Ascending aorta (tissue), 2 donors: ENCODE measurements around the gene BMP2. TPM values are rescaled to one million over a fixed set of nuclear protein-coding genes. Genes with fewer than 3 reads are reported as not detected.

Experiments
- DNase-seq, 2 donors: peaks; one replicate each; pipeline ENCODE4 v3.0.0-alpha.2; 2019; ENCODE audit warnings: low spot score in 2 of 2
- H3K27ac ChIP-seq, 2 donors: fragments of 200-600 bp; sonication (generic); one replicate each; pipeline ENCODE4 v1.5.1; 2016 to 2017; ENCODE audit warnings: mild to moderate bottlenecking in 1 of 2
- H3K27me3 ChIP-seq: fragments of 200-600 bp; sonication (generic); one replicate; pipeline ENCODE4 v1.5.1; 2017
- H3K36me3 ChIP-seq, 2 donors: fragments of 200-600 bp; sonication (generic); one replicate each; pipeline ENCODE4 v1.5.1; 2016
- H3K4me1 ChIP-seq, 2 donors: fragments of 200-600 bp; sonication (generic); one replicate each; pipeline ENCODE4 v1.5.1; 2016 to 2017; ENCODE audit warnings: mild to moderate bottlenecking in 1 of 2
- H3K4me3 ChIP-seq, 2 donors: fragments of 200-600 bp; sonication (generic); one replicate each; pipeline ENCODE4 v1.5.1; 2016 to 2017; ENCODE audit warnings: mild to moderate bottlenecking in 1 of 2
- H3K9me3 ChIP-seq, 2 donors: fragments of 200-600 bp; sonication (generic); one replicate each; pipeline ENCODE4 v1.5.1; 2016
- intact Hi-C: fragments of 100-400 bp; cut with DNase I; formaldehyde crosslinking; loops from one replicate; pipeline ENCODE4 v1.15.1; 2023
- total RNA-seq: library from RNA; depleted of rRNA; stranded (reverse); fragments of >200 nt; gene quantifications from one replicate; pipeline ENCODE4 v1.1.0, GENCODE V29; 2016
- TF ChIP-seq, protein P1 (sequence below), 3 experiments: fragments of 200-600 bp in 2 of 3; fragments of 450-650 bp in 1 of 3; sonication (generic) in 2 of 3; IDR thresholded peaks; one replicate each; pipeline ENCODE4 v1.5.1; 2016 to 2019; ENCODE audit warnings: antibody characterized with exemption in 3 of 3, mild to moderate bottlenecking in 1 of 3, moderate library complexity in 1 of 3

Gene BMP2
- total RNA-seq, 1 donor from 2014 or later = 31.1 TPM

DNA sequence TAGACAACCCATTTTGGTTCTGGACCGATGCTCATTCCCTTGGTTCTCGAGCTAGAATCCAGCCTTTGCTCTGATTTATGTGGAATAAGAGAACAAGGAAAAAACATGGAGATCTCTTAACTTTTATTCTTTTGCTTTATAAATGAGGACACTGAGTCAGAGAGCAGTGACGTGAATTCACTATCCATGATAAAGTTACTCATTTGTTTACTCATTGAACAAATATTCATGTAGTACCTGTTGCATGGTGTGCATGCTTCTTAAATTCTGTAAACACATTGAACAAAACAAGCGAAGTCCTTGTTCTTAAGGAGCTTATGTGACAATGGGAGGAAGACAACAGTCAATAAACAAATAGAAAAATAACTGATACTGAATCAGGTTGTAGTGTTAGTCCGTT, 56.9 kb downstream of the BMP2 start:
- no peak overlapping the region for H3K27ac ChIP-seq
- TF ChIP-seq, protein P1, sequence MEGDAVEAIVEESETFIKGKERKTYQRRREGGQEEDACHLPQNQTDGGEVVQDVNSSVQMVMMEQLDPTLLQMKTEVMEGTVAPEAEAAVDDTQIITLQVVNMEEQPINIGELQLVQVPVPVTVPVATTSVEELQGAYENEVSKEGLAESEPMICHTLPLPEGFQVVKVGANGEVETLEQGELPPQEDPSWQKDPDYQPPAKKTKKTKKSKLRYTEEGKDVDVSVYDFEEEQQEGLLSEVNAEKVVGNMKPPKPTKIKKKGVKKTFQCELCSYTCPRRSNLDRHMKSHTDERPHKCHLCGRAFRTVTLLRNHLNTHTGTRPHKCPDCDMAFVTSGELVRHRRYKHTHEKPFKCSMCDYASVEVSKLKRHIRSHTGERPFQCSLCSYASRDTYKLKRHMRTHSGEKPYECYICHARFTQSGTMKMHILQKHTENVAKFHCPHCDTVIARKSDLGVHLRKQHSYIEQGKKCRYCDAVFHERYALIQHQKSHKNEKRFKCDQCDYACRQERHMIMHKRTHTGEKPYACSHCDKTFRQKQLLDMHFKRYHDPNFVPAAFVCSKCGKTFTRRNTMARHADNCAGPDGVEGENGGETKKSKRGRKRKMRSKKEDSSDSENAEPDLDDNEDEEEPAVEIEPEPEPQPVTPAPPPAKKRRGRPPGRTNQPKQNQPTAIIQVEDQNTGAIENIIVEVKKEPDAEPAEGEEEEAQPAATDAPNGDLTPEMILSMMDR (IDR thresholded peaks at IDR 0.05) = no peak
- H3K27me3 ChIP-seq = no peaks in the 10 kb centered on the region
- H3K4me3 ChIP-seq = no peak overlapping the region
- intact Hi-C loops = no loop called here
- no peak for DNase-seq
- H3K9me3 ChIP-seq = no peaks in the 10 kb centered on the region
- no peaks in the 10 kb centered on the region for H3K4me1 ChIP-seq
- H3K36me3 ChIP-seq = no peaks in the 10 kb centered on the region

- H3K4me1 ChIP-seq = no peaks in the 10 kb centered on the region
- intact Hi-C loops = loop anchor here (5.0 kb wide), 2 partner anchors 1030 to 1105 kb away; no protein-coding TSS in a partner anchor
- H3K4me3 ChIP-seq = no peak overlapping the region
- no peaks in the 10 kb centered on the region for H3K27me3 ChIP-seq
- no peak overlapping the region for H3K27ac ChIP-seq
- DNase-seq = no peak
- TF ChIP-seq, protein P1 (IDR thresholded peaks at IDR 0.05) = no peak
- no peaks in the 10 kb centered on the region for H3K36me3 ChIP-seq
- no peaks in the 10 kb centered on the region for H3K9me3 ChIP-seq
These were observed 60.0 kb downstream of the BMP2 start for GRCh38 chr20:6827472-6827871.

- intact Hi-C loops = loop anchor here (5.0 kb wide), 2 partner anchors 1028 to 1103 kb away; no protein-coding TSS in a partner anchor
- no peaks in the 10 kb centered on the region for H3K9me3 ChIP-seq
- H3K27ac ChIP-seq = no peak overlapping the region
- H3K36me3 ChIP-seq = no peaks in the 10 kb centered on the region
- H3K4me3 ChIP-seq = no peak overlapping the region
- DNase-seq = peak in 1 of 2 donors; percentile 66
- TF ChIP-seq, protein P1 (IDR thresholded peaks at IDR 0.05) = peak; percentile 31 to 74 (median 51)
- no peaks in the 10 kb centered on the region for H3K4me1 ChIP-seq
- no peaks in the 10 kb centered on the region for H3K27me3 ChIP-seq
These were observed 61.4 kb downstream of the BMP2 start for GRCh38 chr20:6828794-6829423.

DNA sequence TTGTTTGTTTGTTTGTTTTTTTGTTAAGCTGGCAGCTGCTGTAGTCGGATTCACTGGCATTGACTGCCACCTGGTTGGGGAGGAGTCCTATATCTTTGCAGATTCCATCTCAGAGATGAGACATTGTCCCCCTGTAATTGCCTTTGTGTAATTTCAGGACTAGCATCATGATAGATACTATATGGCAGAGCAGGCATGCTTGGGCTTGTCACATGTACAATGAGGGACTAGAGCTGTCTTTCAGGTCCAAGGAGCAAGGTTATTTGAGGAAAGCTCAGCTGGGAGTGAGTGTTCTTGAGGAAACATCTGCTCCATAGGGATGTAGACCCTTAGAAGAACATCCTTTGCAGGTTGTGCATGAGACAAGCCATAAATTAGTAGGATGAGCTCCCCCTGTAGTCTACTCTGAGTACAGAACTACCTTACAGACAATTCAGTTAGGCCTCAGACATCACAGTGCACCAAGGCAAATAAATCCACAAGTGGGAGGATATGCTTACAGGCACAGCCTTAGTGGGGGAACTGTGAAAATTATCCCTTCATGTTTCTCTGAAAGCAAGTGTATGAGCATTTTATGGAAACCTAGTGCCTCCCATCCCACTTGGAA, 62.1 kb downstream of the BMP2 start:
- no peak for DNase-seq
- no peak overlapping the region for H3K27ac ChIP-seq
- TF ChIP-seq, protein P1 (IDR thresholded peaks at IDR 0.05) = no peak
- no peaks in the 10 kb centered on the region for H3K4me1 ChIP-seq
- no peak overlapping the region for H3K4me3 ChIP-seq
- H3K9me3 ChIP-seq = no peaks in the 10 kb centered on the region
- no peaks in the 10 kb centered on the region for H3K36me3 ChIP-seq
- intact Hi-C loops = loop anchor here (5.0 kb wide), 2 partner anchors 1028 to 1103 kb away; no protein-coding TSS in a partner anchor
- no peaks in the 10 kb centered on the region for H3K27me3 ChIP-seq
